Measurements from ENCODE around the gene EPAS1. TPM values are rescaled to one million over a fixed set of nuclear protein-coding genes. Genes with fewer than 3 reads are reported as not detected.
A peak's percentile ranks its signal among the peaks of the same experiment; 100 is the strongest.

The EPAS1 gene
- total and polyA plus RNA-seq, 9 of the 15 experiments (the other 6 are each of a cell fraction or from before 2014, with no cell fraction given): 0.25 to 11.2 (median 4.1) TPM

DNA sequence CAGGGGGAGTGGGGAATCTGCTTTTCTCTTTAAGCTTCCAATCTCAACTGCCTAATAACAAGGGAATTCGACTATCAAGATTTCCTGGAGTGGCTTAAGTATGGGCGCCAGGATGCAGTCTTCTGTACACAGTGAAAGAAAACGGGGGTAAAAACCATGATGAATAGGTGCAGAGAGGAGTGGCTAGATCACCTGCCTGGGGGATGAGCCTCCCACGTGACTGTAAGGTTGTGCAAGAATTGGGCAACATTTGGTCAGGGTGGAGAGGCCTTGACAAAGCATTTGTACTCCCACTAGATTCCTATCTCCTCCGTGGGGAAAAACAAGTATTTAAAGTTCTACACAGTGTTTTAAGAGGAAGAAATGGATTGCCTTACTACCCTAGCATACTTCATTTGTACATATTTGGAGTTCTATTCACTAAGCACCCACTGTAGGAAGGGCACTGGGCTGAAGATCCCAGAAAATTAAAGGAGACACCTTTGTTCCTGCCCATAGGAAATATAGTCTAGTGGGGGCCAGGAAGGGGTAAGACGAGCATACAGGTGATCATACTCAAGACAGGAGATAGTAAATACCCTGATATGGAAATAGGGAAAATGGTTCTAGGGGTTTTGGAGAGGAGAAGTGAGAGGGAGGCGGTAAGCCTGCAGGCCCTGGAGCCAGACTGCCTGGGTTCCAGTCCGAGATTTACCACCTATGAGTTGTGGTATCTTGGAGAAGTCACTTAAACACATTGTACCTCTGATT lies 29.2 kb downstream of the EPAS1 start (continued):
- TF ChIP-seq, protein P1, sequence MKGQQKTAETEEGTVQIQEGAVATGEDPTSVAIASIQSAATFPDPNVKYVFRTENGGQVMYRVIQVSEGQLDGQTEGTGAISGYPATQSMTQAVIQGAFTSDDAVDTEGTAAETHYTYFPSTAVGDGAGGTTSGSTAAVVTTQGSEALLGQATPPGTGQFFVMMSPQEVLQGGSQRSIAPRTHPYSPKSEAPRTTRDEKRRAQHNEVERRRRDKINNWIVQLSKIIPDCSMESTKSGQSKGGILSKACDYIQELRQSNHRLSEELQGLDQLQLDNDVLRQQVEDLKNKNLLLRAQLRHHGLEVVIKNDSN (CRISPR knock-in tag; IDR thresholded peaks at IDR 0.05): peak; percentile 89
- TF ChIP-seq TEAD1 (CRISPR knock-in tag; IDR thresholded peaks at IDR 0.05): peak in 1 of 2 experiments; percentile 71; a peak in 1 of 4 replicates
- no peak for TF ChIP-seq ZNF764 (CRISPR knock-in tag; IDR thresholded peaks at IDR 0.05; ENCODE audit: low read depth)
- peak; percentile 100 for TF ChIP-seq CEBPB (tag; IDR thresholded peaks at IDR 0.05)
- no peak for TF ChIP-seq NR2C1 (IDR thresholded peaks at IDR 0.05)
- peak; percentile 28; the same call in 1 of the 2 replicates for TF ChIP-seq NR2C1 (tag; IDR thresholded peaks at IDR 0.05)
- no peak for TF ChIP-seq BCL6 (CRISPR knock-in tag; IDR thresholded peaks at IDR 0.05)
- no peak for TF ChIP-seq SRSF1 (IDR thresholded peaks at IDR 0.05; ENCODE audit: low read depth, low read length)
- TF ChIP-seq SMARCE1 (IDR thresholded peaks at IDR 0.05): peak; percentile 85; the same call in 1 of the 2 replicates
- 0 out of 2 replicates have a peak, but pooled peaks have one; percentile 42 for TF ChIP-seq PYGO2 (tag; IDR thresholded peaks at IDR 0.05)
- peak in 1 of 2 experiments; percentile 46 for TF ChIP-seq AFF1 (IDR thresholded peaks at IDR 0.05; ENCODE audit: low read depth in 1 of 2, partially characterized antibody in 2 of 2)
- peak; percentile 41; the same call in 1 of the 2 replicates for TF ChIP-seq HDAC2 (IDR thresholded peaks at IDR 0.05)
- no peak for TF ChIP-seq ADNP (tag; IDR thresholded peaks at IDR 0.05)
- no peak for TF ChIP-seq MEIS2 (IDR thresholded peaks at IDR 0.05; ENCODE audit: partially characterized antibody)
- TF ChIP-seq MAZ (CRISPR knock-in tag; conservative IDR thresholded peaks at IDR 0.05 in 1 of 2, IDR thresholded peaks at IDR 0.05 in 1 of 2): 0 out of 4 replicates have a peak, but pooled peaks of 1 of the 2 experiments have one; percentile 6
- TF ChIP-seq BHLHE40 (IDR thresholded peaks at IDR 0.05; ENCODE audit: low read length): peak; percentile 93
- no peak for TF ChIP-seq SMAD3 (CRISPR knock-in tag; conservative IDR thresholded peaks at IDR 0.05)
- peak; percentile 94 for TF ChIP-seq ZEB2 (IDR thresholded peaks at IDR 0.05)
- TF ChIP-seq HDAC3 (IDR thresholded peaks at IDR 0.05; ENCODE audit: borderline replicate concordance, partially characterized antibody): no peak
- TF ChIP-seq ATF1 (CRISPR knock-in tag; IDR thresholded peaks at IDR 0.05): no peak
- no peak for TF ChIP-seq ATF1 (tag; IDR thresholded peaks at IDR 0.05)
- TF ChIP-seq BCOR (IDR thresholded peaks at IDR 0.05): no peak
- TF ChIP-seq ZBTB8A (IDR thresholded peaks at IDR 0.05; ENCODE audit: partially characterized antibody): no peak
- no peak for TF ChIP-seq FOXJ3 (CRISPR knock-in tag; IDR thresholded peaks at IDR 0.05)
- TF ChIP-seq HOXB6 (CRISPR knock-in tag; IDR thresholded peaks at IDR 0.05; ENCODE audit: borderline replicate concordance): no peak
- no peak for TF ChIP-seq ZNF431 (CRISPR knock-in tag; IDR thresholded peaks at IDR 0.05)
- peak in 1 of 2 experiments; percentile 59; a peak in 1 of 4 replicates for TF ChIP-seq TBL1XR1 (IDR thresholded peaks at IDR 0.05; ENCODE audit: low read length in 2 of 2)
- TF ChIP-seq DPF2 (IDR thresholded peaks at IDR 0.05): peak; percentile 71
